CD8-positive, alpha-beta memory T cell (primary cell): ENCODE results near the gene TSPAN7. TPM values are rescaled to one million over a fixed set of nuclear protein-coding genes. Genes with fewer than 3 reads are reported as not detected.

Experiments
- polyA plus RNA-seq: library from polyadenylated mRNA; unstranded; fragments of 300-500 nt; fragmentation: Illumina TruSeq; gene quantifications from one replicate; pipeline ENCODE4 v1.2.3, GENCODE V29; 2021
- total RNA-seq, 2 experiments: library from RNA; stranded (reverse); gene quantifications; one replicate each; pipeline ENCODE4 v1.2.3, GENCODE V29; 2021

Gene TSPAN7
- total and polyA plus RNA-seq, 3 experiments from 2014 or later: 0.18 to 0.22 TPM; not detected in 1

Other genes starting within 250 kb of the TSPAN7 start
- gene RPGR, start 234.0 kb upstream of the TSPAN7 start, total RNA-seq: 10 to 100 TPM in 1 of 2 experiments, 1 to 10 TPM in 1; 8.5 to 11.1 TPM
- 7.1 TPM for gene RPGR, start 234.0 kb upstream of the TSPAN7 start, polyA plus RNA-seq
- gene OTC, start 208.9 kb upstream of the TSPAN7 start, total RNA-seq: under 1 TPM in 1 of 2 experiments, not detected in 1; 0.15 TPM
- not detected for gene OTC, start 208.9 kb upstream of the TSPAN7 start, polyA plus RNA-seq
- 10 to 100 TPM; 69.9 to 73.6 TPM for gene MID1IP1, start 239.9 kb downstream of the TSPAN7 start, total RNA-seq
- gene MID1IP1, start 239.9 kb downstream of the TSPAN7 start, polyA plus RNA-seq: 20.8 TPM